Ramos (cell line): Measurements from ENCODE around the gene RSRC2.
"Not testable (repeated sequence)": the region's sequence is repeated elsewhere in the genome, so short reads cannot be mapped to it uniquely, and the experiment has no call there.

Source experiments
- in situ Hi-C: fragments of 300-500 bp; cut with MboI; formaldehyde crosslinking; loops from one replicate; pipeline ENCODE4 v1.14.3; 2022; ENCODE audit warnings: low sequenced_read_pairs; ENCODE audit not compliant: unreplicated experiment

The RSRC2 gene, protein sequence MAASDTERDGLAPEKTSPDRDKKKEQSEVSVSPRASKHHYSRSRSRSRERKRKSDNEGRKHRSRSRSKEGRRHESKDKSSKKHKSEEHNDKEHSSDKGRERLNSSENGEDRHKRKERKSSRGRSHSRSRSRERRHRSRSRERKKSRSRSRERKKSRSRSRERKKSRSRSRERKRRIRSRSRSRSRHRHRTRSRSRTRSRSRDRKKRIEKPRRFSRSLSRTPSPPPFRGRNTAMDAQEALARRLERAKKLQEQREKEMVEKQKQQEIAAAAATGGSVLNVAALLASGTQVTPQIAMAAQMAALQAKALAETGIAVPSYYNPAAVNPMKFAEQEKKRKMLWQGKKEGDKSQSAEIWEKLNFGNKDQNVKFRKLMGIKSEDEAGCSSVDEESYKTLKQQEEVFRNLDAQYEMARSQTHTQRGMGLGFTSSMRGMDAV

DNA sequence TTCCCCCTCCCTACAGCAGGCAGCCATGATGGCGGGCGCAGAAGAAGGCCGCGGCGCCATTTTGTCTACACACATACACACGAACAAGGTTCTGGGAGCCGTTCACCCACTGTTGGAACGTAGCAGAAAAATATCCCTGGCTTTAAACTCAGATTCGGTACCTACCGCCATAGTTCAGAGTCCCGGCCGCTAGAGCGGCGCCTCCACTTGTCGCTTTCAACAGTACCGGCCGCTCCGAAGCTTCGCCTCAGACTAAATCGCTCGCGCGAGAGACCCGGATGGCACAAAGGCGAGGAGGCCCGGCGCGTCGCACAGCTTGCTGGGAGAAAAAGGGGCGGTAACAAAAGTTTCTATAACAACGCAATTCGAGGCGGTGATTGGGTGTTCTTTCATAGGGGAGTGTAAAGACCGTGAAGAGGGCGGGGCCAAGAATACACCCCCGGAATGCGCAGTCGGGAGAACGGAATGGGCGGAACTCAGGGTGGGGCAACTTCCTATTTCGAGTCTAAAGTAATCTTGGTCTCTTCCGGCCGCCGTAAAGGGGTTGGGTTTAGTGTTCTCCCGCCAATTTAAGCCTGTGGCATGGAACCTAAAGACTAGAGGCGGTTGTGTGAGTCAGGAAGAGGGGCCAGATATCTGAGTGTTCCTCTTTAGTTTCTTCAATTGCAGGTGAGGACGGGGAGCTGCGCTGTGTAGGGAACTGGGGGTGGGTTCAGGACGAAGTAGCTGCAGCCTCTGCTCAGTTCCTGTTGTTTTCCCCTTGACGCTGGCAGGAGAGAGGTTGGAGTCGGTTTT, at the start of gene RSRC2, which contains the start of gene KNTC1:
RSRC2 (minus strand) TSS at position 254 of the 795 bp plus-strand sequence; CDS start at position 171, 83 bp downstream.
KNTC1 (plus strand) TSS at position 567 of the 795 bp plus-strand sequence. CDS start 2,815 bp downstream, outside the sequence.
- in situ Hi-C loops, result no loop called here

DNA sequence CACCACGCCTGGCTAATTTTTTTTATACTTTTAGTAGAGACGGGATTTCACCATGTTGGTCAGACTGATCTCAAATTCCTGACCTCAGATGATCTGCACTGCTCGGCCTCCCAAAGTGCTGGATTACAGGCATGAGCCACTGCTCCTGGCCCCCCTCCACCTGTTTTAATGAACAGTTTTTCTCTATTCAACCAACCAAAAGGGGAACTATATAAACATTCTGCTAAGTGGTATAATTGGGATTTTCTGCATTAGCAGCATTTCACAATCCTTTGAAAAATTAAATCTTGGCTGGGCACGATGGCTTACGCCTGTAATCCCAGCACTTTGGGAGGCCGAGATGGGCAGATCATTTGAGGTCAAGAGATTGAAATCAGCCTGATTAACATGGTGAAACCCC, 45.1 kb upstream of the RSRC2 start:
- in situ Hi-C loops, result no loop called here

DNA sequence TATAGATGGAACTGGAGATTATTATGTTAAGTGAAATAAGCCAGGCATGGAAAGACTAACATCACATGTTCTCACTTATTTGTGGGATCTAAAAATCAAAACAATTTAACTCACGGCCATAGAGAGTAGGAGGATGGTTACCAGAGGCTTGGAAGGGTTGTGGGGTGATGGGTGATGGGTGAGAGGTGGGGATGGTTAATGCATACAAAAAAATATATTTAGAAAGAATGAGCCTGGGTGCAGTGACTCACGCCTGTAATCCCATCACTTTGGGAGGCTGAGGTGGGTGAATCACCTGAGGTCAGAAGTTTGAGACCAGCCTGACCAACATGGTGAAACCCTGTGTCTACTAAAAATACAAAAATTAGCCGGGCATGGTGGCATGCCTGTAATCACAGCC, 43.3 kb upstream of the RSRC2 start:
- in situ Hi-C loops, result not testable (repeated sequence)

DNA sequence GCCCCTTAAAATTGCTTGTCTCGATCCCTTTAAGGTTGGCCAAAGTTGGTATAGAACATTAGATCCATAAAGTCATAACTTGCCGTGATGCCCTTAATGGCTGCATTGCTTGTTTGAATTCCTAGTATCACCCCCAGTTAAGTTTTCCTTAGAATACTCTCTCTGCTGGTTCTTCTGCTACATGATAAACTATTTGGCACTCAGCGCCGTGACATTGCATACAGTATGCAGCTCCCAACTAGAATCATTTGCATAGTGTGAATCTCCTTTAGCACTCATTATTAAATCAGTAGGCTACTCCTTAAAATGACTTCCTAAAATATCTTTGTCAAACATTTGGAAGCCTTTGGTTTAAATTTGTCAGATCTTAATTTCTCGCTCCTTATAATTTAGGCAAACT, 42.6 kb upstream of the RSRC2 start:
- in situ Hi-C loops, result no loop called here

- in situ Hi-C loops, result not testable (repeated sequence)
These were observed 40.1 kb upstream of the RSRC2 start for GRCh38 chr12:122566816-122567215.

- in situ Hi-C loops, result no loop called here
These were observed 36.6 kb upstream of the RSRC2 start for GRCh38 chr12:122563361-122563760.

DNA sequence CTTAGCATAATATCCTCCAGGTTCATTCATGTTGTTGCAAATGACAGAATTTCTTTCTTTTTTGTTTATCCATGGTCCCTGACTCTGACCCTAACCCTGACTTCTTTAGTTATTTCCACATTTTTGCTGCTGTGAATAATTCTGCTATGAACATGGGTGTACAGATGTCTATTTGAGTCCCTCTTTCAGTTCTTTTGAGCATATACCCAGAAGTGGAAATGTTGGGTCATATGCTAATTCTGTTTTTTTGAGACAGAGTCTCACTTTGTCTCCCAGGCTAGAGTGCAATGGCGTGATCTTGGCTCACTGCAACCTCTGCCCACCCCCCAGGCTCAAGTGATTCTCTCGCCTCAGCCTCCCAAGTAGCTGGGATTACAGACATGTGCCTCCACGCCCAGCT, 33.4 kb upstream of the RSRC2 start:
- in situ Hi-C loops, result no loop called here

- in situ Hi-C loops, result no loop called here
These were observed 32.3 kb upstream of the RSRC2 start for GRCh38 chr12:122558745-122559641.

GRCh38 chr12:122547330-122547729, 20.6 kb upstream of the RSRC2 start:
- in situ Hi-C loops, result no loop called here

- in situ Hi-C loops, result no loop called here
These were observed 19.1 kb upstream of the RSRC2 start for GRCh38 chr12:122545855-122546254.

GRCh38 chr12:122544537-122544936, 17.8 kb upstream of the RSRC2 start:
- in situ Hi-C loops, result no loop called here

- in situ Hi-C loops, result no loop called here
These were observed 11.8 kb upstream of the RSRC2 start for GRCh38 chr12:122538496-122538895.

DNA sequence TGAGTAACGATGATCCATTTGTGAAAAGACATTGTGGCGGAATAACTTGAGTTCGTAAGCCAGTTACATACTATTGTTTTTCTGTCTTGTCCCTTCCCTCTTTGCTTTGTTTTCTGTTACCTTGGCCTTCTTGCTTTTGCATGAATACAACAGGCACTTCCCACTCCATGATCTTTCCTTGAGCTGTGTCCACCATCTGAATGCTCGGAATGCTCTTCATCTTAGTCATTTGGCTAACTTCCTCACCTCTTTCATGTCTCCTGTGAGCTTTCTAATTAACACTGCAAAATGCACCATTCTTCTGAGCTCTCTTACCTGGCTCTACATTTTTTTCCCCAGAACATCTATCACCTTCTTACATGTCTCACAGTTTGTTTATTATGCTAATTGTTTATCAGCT, 10.3 kb upstream of the RSRC2 start:
- in situ Hi-C loops, result no loop called here

DNA sequence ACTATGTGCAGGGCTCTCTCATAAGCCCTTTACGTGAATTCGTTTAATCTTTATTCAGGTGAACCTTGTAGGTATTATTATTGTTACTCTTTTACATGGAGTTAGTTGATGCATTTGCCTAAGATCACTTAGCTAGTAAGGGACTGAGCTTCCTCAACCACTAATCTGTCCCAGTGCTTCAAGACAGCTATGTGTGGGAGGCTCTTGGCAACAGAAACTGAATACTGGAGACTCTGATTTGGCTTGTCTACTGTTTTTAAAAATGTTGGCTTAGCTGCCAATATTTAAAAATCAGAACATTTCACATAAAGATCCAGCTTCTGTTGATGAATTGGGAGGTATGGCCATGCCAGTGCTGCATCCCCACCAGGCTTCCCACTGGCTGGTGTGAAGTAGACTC, 7.1 kb upstream of the RSRC2 start:
- in situ Hi-C loops, result no loop called here

DNA sequence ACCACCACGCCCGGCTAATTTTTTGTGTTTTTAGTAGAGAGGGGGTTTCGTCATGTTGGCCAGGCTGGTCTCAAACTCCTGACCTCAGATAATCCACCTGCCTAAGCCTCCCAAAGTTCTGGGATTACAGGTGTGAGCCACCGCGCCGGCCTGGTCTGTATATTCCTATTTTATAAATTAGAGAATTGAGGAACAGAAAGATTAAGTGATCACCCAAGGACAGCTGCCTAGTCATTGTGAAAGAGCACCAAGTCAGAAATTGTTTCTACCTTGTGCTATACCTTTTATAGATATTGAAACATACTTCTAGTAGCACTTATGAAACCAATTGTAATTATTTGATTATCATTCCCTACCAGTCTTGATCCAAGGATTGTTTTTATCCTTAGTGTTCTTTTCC, 2.3 kb upstream of the RSRC2 start:
- in situ Hi-C loops, result no loop called here

DNA sequence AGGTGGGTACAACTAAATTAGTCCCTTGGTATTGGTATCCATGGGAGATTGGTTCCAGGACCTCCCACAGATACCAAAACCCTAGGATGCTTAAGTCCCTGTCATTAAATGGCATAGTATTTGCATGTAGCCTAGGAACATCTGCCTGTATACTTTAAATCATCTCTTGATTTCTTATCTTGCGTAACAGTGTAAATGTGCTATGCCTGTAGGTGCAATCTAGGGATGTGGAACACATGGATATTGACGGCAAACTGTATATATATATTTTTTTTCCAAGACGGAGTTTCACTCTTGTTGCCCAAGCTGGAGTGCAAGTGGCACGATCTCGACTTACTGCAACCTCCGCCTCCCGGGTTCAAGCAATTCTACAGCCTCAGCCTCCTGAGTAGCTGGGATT, 1.8 kb upstream of the RSRC2 start:
- in situ Hi-C loops, result no loop called here

DNA sequence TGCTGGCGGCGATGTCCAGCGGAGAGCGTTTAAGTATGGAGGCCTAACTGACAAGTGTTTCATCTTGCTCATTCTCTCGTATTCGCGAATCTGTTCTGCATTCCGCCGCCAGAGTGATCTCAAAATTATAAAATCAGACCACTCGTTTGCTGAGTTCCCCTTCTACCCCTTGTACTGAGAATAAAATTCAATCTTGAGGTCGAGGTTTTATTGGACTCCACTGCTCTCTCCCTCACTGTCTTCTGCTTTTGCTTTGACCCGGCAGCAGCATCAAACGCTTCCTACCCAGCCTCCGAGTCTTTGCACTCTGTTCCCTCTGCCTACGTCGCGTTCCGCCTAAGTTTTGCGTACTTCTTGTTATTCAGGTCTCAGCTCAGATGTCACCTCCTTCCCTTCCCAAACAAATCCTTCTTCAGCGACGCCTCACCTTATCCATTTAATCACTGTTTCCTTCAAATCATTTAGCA, 775 bp upstream of the RSRC2 start:
- in situ Hi-C loops, result no loop called here

DNA sequence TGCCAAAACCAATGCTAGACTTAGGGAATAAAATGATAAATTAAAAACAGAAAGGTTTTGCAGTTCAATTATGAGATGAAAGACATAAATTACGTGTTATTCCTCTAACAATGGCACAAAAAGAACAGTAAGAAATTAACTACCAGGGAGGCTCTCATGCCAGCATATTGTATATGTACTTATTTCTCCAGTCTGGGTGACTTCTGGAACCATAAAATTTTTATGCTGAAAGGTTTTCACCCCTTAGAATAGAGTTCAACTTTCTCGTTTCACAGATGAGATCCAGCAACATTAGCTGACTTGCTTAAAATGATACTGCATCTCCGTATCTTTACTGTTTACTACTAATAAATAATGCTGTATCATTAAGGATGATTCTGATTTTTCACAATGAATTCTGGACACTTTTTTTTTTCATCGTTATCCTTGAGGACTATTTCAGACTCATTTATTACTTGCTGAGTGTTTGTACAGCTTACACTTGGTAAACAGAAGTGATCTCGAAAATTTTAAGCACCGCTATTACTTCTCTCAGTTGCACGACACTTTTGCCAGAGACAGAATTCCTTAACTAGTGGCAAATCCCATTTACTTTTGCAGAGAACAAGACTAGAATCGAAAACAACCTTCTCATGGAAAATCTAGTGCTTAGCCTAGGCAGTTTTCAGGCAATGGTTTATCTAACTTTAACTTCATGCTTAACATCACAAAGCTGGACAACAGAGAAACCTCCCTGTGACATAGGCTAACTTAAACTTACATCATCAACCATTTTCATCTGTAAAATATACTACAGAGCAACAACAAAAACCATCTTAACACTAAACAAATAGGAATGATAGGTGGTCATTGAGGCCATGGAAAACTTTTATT, 2.7 kb downstream of the RSRC2 start:
- in situ Hi-C loops, result no loop called here

GRCh38 chr12:122523280-122523679, 3.5 kb downstream of the RSRC2 start:
- in situ Hi-C loops, result no loop called here
